CD4-positive, alpha-beta T cell (primary cell): Measurements from ENCODE around the gene PI3. TPM values are rescaled to one million over a fixed set of nuclear protein-coding genes. Genes with fewer than 3 reads are reported as not detected.

Experiments used
- ATAC-seq: fragments of 200-7000 bp; cut with Tn5 transposase; one replicate; pipeline ENCODE4 v1.10.0; 2022; ENCODE audit warnings: mild to moderate bottlenecking; ENCODE audit not compliant: poor library complexity
- CTCF ChIA-PET: fragments of 350-600 bp; sonication (Branson Sonifier 250); formaldehyde crosslinking; loops from one replicate; lab custom pipeline; 2021; ENCODE audit warnings: antibody characterized with exemption, inconsistent platforms; lab: Charles Lee
- POLR2A ChIA-PET: fragments of 350-600 bp; sonication (Branson Sonifier 250); formaldehyde crosslinking; loops from one replicate; lab custom pipeline; 2021; ENCODE audit warnings: antibody characterized with exemption, inconsistent platforms; lab: Charles Lee
- DNase-seq, 14 experiments: peaks; one replicate each; pipeline ENCODE4 v3.0.0-alpha.2; 2013 to 2020; ENCODE audit warnings: mixed read lengths in 2 of 14
- H3K27ac ChIP-seq, 2 donors: one replicate each; pipeline versions ENCODE4 v1.5.1 to v1.7.0; 2013; ENCODE audit warnings: low read length in 2 of 2, low read depth in 1 of 2, mild to moderate bottlenecking in 1 of 2
- H3K27me3 ChIP-seq, 2 experiments: 1 replicate in 1 of 2; 2 replicates in 1 of 2; pipeline versions ENCODE4 v1.6.1 to v1.7.0; 2013; ENCODE audit warnings: low read length in 2 of 2, control low read depth in 1 of 2, mild to moderate bottlenecking in 1 of 2, moderate library complexity in 1 of 2; ENCODE audit not compliant: insufficient read depth in 2 of 2, control insufficient read depth in 1 of 2
- H3K36me3 ChIP-seq: one replicate; pipeline ENCODE4 v1.6.1; 2013; ENCODE audit warnings: low read length, control low read depth; ENCODE audit not compliant: insufficient read depth
- H3K4me1 ChIP-seq: one replicate; pipeline ENCODE4 v1.6.1; 2013; ENCODE audit warnings: low read length, control low read depth; ENCODE audit not compliant: insufficient read depth
- H3K4me3 ChIP-seq: one replicate; pipeline ENCODE4 v1.5.1; 2013; ENCODE audit warnings: mild to moderate bottlenecking, low read length, moderate library complexity
- H3K9me3 ChIP-seq, 2 experiments: 1 replicate in 1 of 2; 2 replicates in 1 of 2; pipeline versions ENCODE4 v1.6.1 to v1.7.0; 2013; ENCODE audit warnings: low read length in 2 of 2, mild to moderate bottlenecking in 2 of 2, control low read depth in 1 of 2, moderate library complexity in 1 of 2; ENCODE audit not compliant: control insufficient read depth in 1 of 2, insufficient read depth in 1 of 2
- H3K27ac Mint-ChIP-seq: one replicate; pipeline ENCODE4 v1.8.0; 2020; ENCODE audit warnings: mixed read lengths
- H3K27me3 Mint-ChIP-seq: one replicate; pipeline ENCODE4 v1.8.0; 2021; ENCODE audit warnings: mixed read lengths
- H3K36me3 Mint-ChIP-seq: one replicate; pipeline ENCODE4 v1.8.0; 2021; ENCODE audit warnings: low read depth, mixed read lengths
- H3K4me1 Mint-ChIP-seq: one replicate; pipeline ENCODE4 v1.8.0; 2021; ENCODE audit warnings: low read depth, mixed read lengths
- H3K4me3 Mint-ChIP-seq: one replicate; pipeline ENCODE4 v1.8.0; 2020; ENCODE audit warnings: mild to moderate bottlenecking, mixed read lengths
- H3K9me3 Mint-ChIP-seq: one replicate; pipeline ENCODE4 v1.8.0; 2020; ENCODE audit warnings: mixed read lengths
- intact Hi-C, 2 experiments: fragments of 100-400 bp; cut with DNase I in 1 of 2; cut with micrococcal nuclease in 1 of 2; formaldehyde crosslinking; loops; one replicate each; pipeline versions ENCODE4 v1.15.1 to v1.9.0; 2023 to 2025; cut with DNase I, micrococcal nuclease
- total RNA-seq, 174 experiments: library from RNA in 2 of 174; stranded (reverse) in 2 of 174; gene quantifications; one replicate each; pipeline ENCODE4 v1.2.3 and lab custom pipeline; 2021 to 2026
- TF ChIP-seq, protein P1 (sequence below): fragments of 200-600 bp; IDR thresholded peaks from one replicate; pipeline ENCODE4 v1.8.0; 2022; ENCODE audit warnings: antibody characterized with exemption, mild to moderate bottlenecking

PI3 gene
- total RNA-seq, 2 experiments from 2014 or later, result not detected

GRCh38 chr20:45173522-45173921 lies 1.2 kb upstream of the PI3 start:
- H3K36me3 Mint-ChIP-seq, result no peaks in the 10 kb centered on the region
- H3K36me3 ChIP-seq, result no peaks in the 10 kb centered on the region
- no peaks in the 10 kb centered on the region for H3K4me1 Mint-ChIP-seq
- H3K27me3 Mint-ChIP-seq, result peaks cover 30% of the 10 kb centered on the region
- no peak overlapping the region for H3K4me3 ChIP-seq
- no peak for DNase-seq
- H3K9me3 Mint-ChIP-seq, result no peaks in the 10 kb centered on the region
- no peak overlapping the region for H3K27ac Mint-ChIP-seq
- no peaks in the 10 kb centered on the region for H3K4me1 ChIP-seq
- no peak overlapping the region for H3K4me3 Mint-ChIP-seq
- H3K27me3 ChIP-seq, result peaks cover 0 to 4% of the 10 kb centered on the region in 2 experiments
- POLR2A ChIA-PET, result no interaction called here
- H3K27ac ChIP-seq, result no peak overlapping the region
- CTCF ChIA-PET, result no interaction called here
- no peak for ATAC-seq
- TF ChIP-seq, protein P1, sequence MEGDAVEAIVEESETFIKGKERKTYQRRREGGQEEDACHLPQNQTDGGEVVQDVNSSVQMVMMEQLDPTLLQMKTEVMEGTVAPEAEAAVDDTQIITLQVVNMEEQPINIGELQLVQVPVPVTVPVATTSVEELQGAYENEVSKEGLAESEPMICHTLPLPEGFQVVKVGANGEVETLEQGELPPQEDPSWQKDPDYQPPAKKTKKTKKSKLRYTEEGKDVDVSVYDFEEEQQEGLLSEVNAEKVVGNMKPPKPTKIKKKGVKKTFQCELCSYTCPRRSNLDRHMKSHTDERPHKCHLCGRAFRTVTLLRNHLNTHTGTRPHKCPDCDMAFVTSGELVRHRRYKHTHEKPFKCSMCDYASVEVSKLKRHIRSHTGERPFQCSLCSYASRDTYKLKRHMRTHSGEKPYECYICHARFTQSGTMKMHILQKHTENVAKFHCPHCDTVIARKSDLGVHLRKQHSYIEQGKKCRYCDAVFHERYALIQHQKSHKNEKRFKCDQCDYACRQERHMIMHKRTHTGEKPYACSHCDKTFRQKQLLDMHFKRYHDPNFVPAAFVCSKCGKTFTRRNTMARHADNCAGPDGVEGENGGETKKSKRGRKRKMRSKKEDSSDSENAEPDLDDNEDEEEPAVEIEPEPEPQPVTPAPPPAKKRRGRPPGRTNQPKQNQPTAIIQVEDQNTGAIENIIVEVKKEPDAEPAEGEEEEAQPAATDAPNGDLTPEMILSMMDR, result no peak
- no peaks in the 10 kb centered on the region for H3K9me3 ChIP-seq
- intact Hi-C loops, result no loop called here

- ChIA-PET POLR2A (no interaction called here), CTCF (no interaction called here)
- no peak for DNase-seq
- no peaks in the 10 kb centered on the region for H3K4me1 Mint-ChIP-seq
- peaks cover 15% of the 10 kb centered on the region for H3K27me3 Mint-ChIP-seq
- no peaks in the 10 kb centered on the region for H3K36me3 Mint-ChIP-seq
- no peaks in the 10 kb centered on the region for H3K9me3 Mint-ChIP-seq
- H3K4me3 Mint-ChIP-seq, result no peak overlapping the region
- Histone ChIP-seq H3K4me3 (no peak overlapping the region), H3K27me3 (peaks cover 0 to 4% of the 10 kb centered on the region in 2 experiments), H3K36me3 (no peaks in the 10 kb centered on the region), H3K9me3 (no peaks in the 10 kb centered on the region), H3K4me1 (no peaks in the 10 kb centered on the region), H3K27ac (no peak overlapping the region)
- intact Hi-C loops, result no loop called here
- H3K27ac Mint-ChIP-seq, result no peak overlapping the region
- TF ChIP-seq, protein P1, result no peak
- ATAC-seq, result no peak
Observed at GRCh38 chr20:45176526-45177267, 2.0 kb downstream of the PI3 start.

DNA sequence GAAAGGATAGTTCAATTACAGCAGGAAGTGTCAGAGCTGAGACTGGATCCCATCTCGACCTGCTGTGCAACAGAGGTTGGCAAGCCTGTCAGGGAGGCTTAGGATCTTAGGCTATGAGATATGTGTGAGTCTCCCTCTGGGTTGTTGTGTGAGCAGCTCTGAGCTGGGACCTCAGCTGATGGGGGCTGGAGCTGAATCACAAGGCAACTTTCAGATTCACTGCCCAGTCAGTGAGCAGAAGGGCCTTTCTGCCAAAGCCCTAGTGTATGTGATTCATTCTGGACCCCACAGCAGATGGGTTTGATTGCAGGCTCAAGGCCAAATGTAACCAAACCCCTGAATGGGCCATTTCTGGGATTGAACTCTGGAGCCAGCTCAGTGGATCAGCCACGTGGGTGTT lies 4.5 kb downstream of the PI3 start:
- H3K27ac Mint-ChIP-seq, result no peak overlapping the region
- no peak for ATAC-seq
- Histone ChIP-seq H3K4me3 (no peak overlapping the region), H3K27me3 (peaks cover 0 to 3% of the 10 kb centered on the region in 2 experiments), H3K4me1 (no peaks in the 10 kb centered on the region), H3K36me3 (no peaks in the 10 kb centered on the region), H3K27ac (no peak overlapping the region), H3K9me3 (no peaks in the 10 kb centered on the region)
- no peak for DNase-seq
- H3K4me1 Mint-ChIP-seq, result no peaks in the 10 kb centered on the region
- H3K9me3 Mint-ChIP-seq, result no peaks in the 10 kb centered on the region
- TF ChIP-seq, protein P1, result no peak
- H3K36me3 Mint-ChIP-seq, result no peaks in the 10 kb centered on the region
- ChIA-PET CTCF (no interaction called here), POLR2A (no interaction called here)
- intact Hi-C loops, result no loop called here
- no peak overlapping the region for H3K4me3 Mint-ChIP-seq
- H3K27me3 Mint-ChIP-seq, result peaks cover 8% of the 10 kb centered on the region
